Progenitor cell of endocrine pancreas (in vitro differentiated cells): Measurements from ENCODE around the gene SGCD. TPM values are rescaled to one million over a fixed set of nuclear protein-coding genes. Genes with fewer than 3 reads are reported as not detected.

Source experiments
- DNase-seq: peaks from one replicate; pipeline ENCODE4 v3.0.0; 2021; ENCODE audit warnings: low spot score; ENCODE audit not compliant: unreplicated experiment
- H3K27ac Mint-ChIP-seq: 2 replicates; pipeline ENCODE4 v1.8.0; 2021; ENCODE audit warnings: mild to moderate bottlenecking, moderate library complexity, mixed read lengths
- H3K27me3 Mint-ChIP-seq: 2 replicates; pipeline ENCODE4 v1.8.0; 2021; ENCODE audit warnings: mixed read lengths
- H3K36me3 Mint-ChIP-seq: 2 replicates; pipeline ENCODE4 v1.8.0; 2022; ENCODE audit warnings: mixed read lengths; ENCODE audit not compliant: insufficient read depth
- H3K4me1 Mint-ChIP-seq: 2 replicates; pipeline ENCODE4 v1.8.0; 2021; ENCODE audit warnings: low read depth, mixed read lengths
- H3K4me3 Mint-ChIP-seq: 2 replicates; pipeline ENCODE4 v1.8.0; 2021; ENCODE audit warnings: low read depth, mild to moderate bottlenecking, moderate library complexity, mixed read lengths
- H3K9me3 Mint-ChIP-seq: 2 replicates; pipeline ENCODE4 v1.8.0; 2021; ENCODE audit warnings: low read depth, mixed read lengths
- total RNA-seq: library from RNA; stranded (reverse); gene quantifications from 2 replicates; pipeline ENCODE4 v1.2.1, GENCODE V29; 2021
- TF ChIP-seq, protein P1 (sequence below): fragments of 200-600 bp; sonication (generic); IDR thresholded peaks from one replicate; pipeline ENCODE4 v1.5.0; 2021; ENCODE audit warnings: antibody characterized with exemption, mild to moderate bottlenecking; ENCODE audit not compliant: unreplicated experiment

SGCD gene
- total RNA-seq, 1 donor from 2014 or later = 5.9 TPM

DNA sequence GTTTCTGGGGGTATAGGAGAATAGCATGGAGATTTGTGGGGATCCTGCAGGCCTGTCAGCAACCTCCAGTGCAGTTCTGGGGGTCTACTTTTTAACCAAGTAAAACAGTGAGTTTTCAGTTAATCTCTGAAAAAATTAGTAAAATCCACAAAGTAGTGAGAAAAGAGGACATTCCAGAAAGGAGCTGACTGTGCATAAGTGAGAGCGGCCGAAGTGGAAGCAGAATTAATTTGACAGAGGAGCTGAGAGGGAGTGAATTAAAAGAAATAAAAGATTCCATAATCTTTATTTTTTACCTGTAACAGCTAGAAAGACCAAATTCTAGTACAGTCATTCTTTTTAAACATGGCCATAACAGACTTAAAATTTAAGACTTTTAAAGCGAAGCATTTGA lies 149.2 kb downstream of the SGCD start:
- H3K4me1 Mint-ChIP-seq = peaks cover 12% of the 10 kb centered on the region
- H3K9me3 Mint-ChIP-seq = no peaks in the 10 kb centered on the region
- no peak overlapping the region for H3K27ac Mint-ChIP-seq
- DNase-seq = no peak
- no peak overlapping the region for H3K4me3 Mint-ChIP-seq
- H3K27me3 Mint-ChIP-seq = no peaks in the 10 kb centered on the region
- TF ChIP-seq, protein P1, sequence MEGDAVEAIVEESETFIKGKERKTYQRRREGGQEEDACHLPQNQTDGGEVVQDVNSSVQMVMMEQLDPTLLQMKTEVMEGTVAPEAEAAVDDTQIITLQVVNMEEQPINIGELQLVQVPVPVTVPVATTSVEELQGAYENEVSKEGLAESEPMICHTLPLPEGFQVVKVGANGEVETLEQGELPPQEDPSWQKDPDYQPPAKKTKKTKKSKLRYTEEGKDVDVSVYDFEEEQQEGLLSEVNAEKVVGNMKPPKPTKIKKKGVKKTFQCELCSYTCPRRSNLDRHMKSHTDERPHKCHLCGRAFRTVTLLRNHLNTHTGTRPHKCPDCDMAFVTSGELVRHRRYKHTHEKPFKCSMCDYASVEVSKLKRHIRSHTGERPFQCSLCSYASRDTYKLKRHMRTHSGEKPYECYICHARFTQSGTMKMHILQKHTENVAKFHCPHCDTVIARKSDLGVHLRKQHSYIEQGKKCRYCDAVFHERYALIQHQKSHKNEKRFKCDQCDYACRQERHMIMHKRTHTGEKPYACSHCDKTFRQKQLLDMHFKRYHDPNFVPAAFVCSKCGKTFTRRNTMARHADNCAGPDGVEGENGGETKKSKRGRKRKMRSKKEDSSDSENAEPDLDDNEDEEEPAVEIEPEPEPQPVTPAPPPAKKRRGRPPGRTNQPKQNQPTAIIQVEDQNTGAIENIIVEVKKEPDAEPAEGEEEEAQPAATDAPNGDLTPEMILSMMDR = no peak
- no peaks in the 10 kb centered on the region for H3K36me3 Mint-ChIP-seq

DNA sequence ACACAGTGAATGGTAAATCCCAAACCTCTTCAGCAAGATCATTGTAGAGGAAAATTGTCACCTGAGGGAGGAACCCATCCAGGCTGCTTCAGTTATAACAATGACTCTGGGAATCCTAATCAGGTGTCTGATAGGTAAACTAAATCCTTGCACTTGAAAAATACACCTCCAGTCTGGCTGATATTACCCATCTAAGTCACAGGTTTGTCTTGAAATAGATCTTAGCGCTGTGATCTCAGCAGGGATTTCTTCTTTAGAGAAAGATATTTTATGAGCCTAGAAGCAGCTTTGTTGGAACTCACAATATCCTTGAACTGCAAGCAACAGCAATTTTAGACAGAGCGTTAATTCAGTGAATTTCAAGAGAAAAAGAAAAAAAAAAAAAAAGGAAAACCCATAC lies 149.7 kb downstream of the SGCD start:
- Mint-ChIP-seq H3K27ac (no peak overlapping the region), H3K36me3 (no peaks in the 10 kb centered on the region), H3K27me3 (no peaks in the 10 kb centered on the region), H3K4me1 (peaks cover 12% of the 10 kb centered on the region), H3K9me3 (no peaks in the 10 kb centered on the region), H3K4me3 (no peak overlapping the region)
- TF ChIP-seq, protein P1 = no peak
- DNase-seq = no peak

DNA sequence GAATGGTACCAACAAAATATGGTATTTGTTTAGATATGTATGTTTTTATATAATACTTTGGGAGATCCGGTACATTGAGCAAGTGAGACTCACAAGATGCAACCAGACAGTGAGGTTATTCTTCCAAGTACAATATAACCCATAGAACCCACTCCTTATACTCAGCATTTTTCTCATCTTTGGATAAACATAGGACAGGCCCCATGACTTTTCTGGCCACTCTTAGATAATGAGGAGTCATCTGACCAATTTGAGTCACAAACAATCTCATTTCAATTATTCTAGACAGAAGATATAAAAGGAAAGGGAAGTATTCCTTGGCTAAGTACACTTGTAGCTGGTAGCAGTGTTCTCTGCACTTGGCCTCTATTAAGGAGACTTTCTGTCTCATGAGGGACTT lies 150.2 kb downstream of the SGCD start:
- Mint-ChIP-seq H3K27ac (no peak overlapping the region), H3K4me1 (peaks cover 12% of the 10 kb centered on the region), H3K36me3 (no peaks in the 10 kb centered on the region), H3K4me3 (no peak overlapping the region), H3K9me3 (no peaks in the 10 kb centered on the region), H3K27me3 (no peaks in the 10 kb centered on the region)
- DNase-seq = no peak
- TF ChIP-seq, protein P1 = no peak

DNA sequence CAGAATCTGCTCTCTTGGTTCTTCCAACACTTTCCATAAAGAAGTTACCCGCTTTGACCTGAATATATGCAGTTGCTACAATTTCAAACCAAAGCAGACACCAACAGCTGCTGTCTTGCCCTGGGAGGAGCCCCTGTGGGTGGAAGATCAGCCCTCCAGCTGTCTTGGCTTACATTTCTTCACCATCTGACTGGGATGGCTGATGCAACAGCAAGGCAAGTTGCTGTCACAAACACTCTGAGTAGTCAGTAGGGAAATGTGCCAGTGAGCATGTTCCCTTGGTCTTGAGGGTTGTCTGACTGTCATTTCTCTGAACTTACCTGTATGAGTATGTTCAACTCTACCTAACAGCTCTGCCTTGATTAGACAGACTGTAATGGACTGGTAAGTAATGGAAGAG lies 152.9 kb downstream of the SGCD start:
- Mint-ChIP-seq H3K4me1 (peaks cover 12% of the 10 kb centered on the region), H3K36me3 (no peaks in the 10 kb centered on the region), H3K27ac (peak overlapping the region; percentile 18)

GRCh38 chr5:156481741-156482140 lies 154.8 kb downstream of the SGCD start:
- Mint-ChIP-seq H3K27ac (no peak overlapping the region), H3K4me1 (no peaks in the 10 kb centered on the region), H3K4me3 (no peak overlapping the region), H3K36me3 (no peaks in the 10 kb centered on the region), H3K27me3 (no peaks in the 10 kb centered on the region), H3K9me3 (no peaks in the 10 kb centered on the region)
- no peak for DNase-seq
- TF ChIP-seq, protein P1 = no peak

More for the DNA sequence above, 152.9 kb downstream of the SGCD start:
- Mint-ChIP-seq H3K4me3 (no peak overlapping the region), H3K27me3 (no peaks in the 10 kb centered on the region), H3K9me3 (no peaks in the 10 kb centered on the region)
- TF ChIP-seq, protein P1 = no peak
- no peak for DNase-seq

DNA sequence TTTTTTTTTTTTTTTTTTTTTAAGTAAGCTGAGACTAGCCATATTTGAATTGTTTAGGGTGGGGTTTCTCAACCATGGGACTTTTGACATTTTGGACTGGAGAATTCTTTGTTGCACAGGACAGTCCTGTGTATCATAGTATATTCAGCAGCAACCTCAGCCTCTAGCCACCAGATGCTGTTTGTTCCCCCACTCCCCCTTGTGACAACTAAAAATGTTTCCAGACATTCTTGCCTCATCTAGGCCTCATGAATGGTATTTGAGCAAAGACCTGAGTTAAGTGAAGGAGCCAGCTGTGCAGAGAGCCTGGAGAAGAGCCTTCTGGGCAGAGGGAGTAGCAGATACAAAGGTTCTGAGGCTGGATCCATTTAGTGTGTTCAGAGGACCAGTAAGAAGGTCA lies 155.9 kb downstream of the SGCD start:
- peaks cover 4% of the 10 kb centered on the region for H3K9me3 Mint-ChIP-seq
- no peak for DNase-seq
- H3K27ac Mint-ChIP-seq = no peak overlapping the region
- no peaks in the 10 kb centered on the region for H3K36me3 Mint-ChIP-seq
- no peaks in the 10 kb centered on the region for H3K4me1 Mint-ChIP-seq
- H3K27me3 Mint-ChIP-seq = no peaks in the 10 kb centered on the region
- TF ChIP-seq, protein P1 = no peak
- no peak overlapping the region for H3K4me3 Mint-ChIP-seq
